DMS153 treated with DMSO at 0.1 percent for 48 hours (cell line): Measurements from ENCODE around the gene LARGE2.

Experiments
- DNase-seq: peaks from one replicate; lab custom pipeline; 2025; ENCODE audit not compliant: unreplicated experiment; lab: John Stamatoyannopoulos, UW

Gene LARGE2

DNA sequence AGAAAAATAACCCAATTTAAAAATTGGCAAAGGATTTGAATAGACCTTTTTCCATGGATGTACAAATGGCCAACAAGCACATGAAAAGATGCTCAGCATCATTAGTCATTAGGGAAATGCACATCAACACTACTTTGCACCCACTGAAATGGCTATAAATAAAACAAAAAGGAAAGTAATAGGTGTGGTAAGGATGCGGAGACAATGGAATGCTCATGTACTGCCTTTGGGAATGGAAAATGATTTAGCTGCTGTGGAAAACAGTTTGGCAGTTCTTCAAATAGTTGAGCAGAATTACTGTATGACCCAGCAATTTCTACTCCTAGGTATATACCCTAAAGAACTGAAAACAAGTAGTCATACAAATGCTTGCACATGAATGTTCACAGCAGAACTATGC is 37.4 kb downstream of the LARGE2 start:
- no peak for DNase-seq

DNA sequence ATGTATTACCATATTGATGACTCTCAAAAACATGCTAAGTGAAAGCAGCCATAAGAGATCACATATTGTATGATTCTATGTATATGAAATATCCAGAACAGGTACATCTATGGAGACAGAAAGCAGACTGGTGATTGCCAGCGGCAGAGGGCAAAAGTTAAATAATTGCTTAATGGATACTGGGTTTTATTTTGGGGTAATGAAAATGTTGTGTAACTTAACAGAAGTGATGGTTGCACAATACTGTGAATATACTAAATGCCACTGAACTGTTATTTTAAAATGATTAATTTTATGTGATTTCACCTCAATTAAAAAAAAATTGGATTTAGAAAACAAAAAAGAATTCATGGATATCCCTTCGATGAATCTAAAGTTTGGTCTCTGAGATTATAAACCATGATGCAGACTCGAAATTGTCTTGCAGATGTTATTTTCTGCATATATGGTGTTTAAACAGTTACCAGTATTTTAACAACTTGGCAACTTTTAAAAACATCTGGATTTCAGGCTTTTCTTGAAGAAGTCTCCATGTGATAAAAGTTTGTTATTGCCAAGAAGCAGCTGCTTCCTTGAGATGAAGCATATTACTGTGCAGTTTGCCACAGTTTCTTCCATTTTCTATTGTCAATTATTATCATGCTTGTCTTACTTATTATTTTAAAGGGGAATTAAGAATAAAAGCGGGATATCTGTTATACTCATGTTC is 38.1 kb downstream of the LARGE2 start:
- DNase-seq = no peak

DNA sequence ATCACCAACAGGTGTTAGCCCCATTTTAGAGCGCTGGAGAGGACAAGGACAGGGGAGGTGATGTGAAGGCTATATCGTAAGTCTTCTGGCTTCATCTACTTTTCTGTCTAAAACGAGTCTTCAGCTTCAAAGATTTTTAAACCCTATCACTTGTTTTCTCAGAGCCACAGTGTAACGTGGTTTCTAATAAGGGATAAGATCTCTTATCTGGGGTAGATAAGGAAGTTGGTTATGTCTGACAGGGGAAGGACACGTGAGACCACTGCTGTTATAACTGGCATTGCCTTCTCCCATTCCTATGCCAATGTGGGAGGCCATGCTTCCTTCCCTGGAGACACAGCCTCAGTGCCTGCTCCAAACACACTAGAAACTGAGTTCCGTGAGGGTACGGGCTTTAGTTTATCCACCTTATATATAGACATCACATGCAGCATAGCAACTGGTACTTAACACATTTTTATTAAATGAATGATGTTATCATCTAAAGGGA is 39.3 kb downstream of the LARGE2 start:
- DNase-seq = no peak

DNA sequence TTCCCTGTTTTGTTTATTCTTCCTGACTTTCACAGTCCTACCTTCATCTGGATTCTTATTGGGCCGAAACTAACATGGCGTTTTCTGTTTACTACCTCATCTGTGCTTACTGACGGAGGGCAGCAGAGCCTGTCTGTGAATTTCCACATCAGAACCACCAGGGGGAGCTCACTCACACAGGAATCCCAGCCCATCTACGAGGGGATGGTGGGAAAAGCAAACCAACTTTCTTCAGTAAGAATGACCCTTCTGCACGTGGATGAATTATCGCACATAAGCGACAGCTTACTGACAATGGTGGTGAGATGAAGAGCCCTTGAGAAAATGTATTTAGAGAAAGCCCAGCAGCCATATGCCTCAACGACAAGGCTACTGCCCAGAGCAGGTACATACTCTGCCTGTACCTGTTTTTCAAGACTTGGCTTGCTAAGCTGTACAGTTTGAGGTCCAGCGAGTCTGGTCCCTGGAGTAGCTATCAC is 42.5 kb downstream of the LARGE2 start:
- DNase-seq = peak; percentile 68

DNA sequence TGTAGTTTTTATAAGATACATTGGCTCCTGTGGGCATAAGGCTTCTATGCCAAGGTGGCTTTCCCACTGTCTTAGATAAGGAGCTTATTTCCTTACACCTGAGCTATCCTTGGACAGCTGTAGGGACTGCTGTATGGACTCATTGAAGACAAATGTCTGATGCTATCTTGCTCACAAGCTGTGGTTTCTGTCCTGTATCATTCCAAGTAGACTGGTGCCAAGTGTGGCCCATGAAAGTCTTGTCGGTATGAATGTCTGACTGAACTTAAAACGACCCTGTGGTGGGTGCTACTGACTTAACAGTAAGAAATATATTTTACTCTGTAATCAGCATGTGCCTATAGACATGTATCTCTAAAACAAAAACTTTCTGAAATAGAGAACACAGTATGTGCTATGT is 45.0 kb downstream of the LARGE2 start:
- DNase-seq = no peak

DNA sequence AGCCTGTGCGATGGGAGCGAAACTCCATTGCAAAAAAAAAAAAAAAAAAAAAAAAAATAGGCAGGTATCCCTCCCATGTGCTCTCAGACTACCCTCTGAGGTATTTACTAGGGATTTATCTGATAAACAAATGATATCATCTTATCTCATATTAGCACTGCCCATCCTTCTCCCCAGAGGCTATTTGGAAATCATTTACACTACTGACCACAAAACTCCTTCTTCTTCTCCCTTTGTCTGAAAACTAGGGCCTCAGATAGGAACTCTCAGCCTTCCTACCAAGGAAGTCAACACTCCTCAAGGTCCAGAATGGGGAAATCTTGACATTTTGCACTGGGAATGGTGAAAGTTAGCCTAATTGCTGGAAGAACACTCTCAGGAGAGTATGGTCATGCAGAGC is 46.4 kb downstream of the LARGE2 start:
- no peak for DNase-seq

DNA sequence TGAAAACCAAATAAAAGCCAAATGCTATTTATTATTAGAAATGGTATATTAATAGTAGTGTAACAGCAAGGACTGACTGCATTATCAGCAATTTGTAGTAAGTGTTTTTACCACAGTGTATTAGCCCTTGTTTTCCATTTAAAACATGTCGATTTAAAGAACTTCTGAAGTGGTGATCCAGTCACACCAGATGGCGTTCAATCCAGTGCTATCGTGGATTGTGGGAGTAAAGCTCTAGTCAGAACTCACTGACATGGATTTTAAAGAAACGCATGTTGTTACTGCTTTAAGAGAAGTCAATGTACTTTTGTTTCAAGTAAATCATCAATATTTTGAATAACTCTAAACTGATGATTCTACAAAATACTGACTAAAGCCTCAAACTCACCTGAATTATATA is 51.1 kb downstream of the LARGE2 start:
- DNase-seq = no peak

DNA sequence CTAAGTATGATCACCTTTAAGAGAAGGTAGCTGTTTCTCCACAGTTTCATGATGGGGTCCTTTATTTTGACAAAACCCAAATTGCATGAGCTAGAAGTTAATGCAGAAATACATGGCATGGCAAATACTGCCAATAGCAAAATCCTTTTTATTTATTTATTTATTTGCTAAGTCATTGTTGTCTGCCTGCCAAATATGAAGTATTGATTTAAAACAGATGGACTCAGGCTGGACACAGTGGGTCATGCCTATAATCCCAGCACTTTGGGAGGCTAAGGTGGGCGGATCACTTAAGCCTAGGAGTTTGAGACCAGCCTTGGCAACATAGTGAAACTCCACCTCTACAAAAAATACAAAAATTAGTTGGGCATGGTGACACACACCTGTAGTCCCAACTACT is 52.4 kb downstream of the LARGE2 start:
- no peak for DNase-seq
